ENCODE measurements around the gene KATNB1. TPM values are rescaled to one million over a fixed set of nuclear protein-coding genes. Genes with fewer than 3 reads are reported as not detected.

KATNB1 gene
- total RNA-seq, 2 experiments from 2014 or later, result 21.0 to 22.3 TPM

GRCh38 chr16:57694231-57694724, 41.3 kb upstream of the KATNB1 start:
- Mint-ChIP-seq H3K4me3 (no peak overlapping the region), H3K4me1 (ENCODE audit: low read depth) (peaks cover 15% of the 10 kb centered on the region), H3K27ac (no peak overlapping the region), H3K27me3 (no peaks in the 10 kb centered on the region), H3K36me3 (ENCODE audit: low read depth) (no peaks in the 10 kb centered on the region), H3K9me3 (no peaks in the 10 kb centered on the region)
- DNase-seq (no peak), ATAC-seq (ENCODE audit: poor library complexity) (no peak)
- no peaks in the 10 kb centered on the region for H3K27me3 ChIP-seq (ENCODE audit: control insufficient read depth in 1 of 2, insufficient read depth in 2 of 2, low read length in 2 of 2)
- ChIA-PET CTCF (no interaction called here), POLR2A (interaction anchor here (1.0 kb wide), 1 partner anchor 42 kb away, joined by 3 read pairs; the partner anchor contains the start of gene KATNB1)
- no peaks in the 10 kb centered on the region for H3K36me3 ChIP-seq (ENCODE audit: insufficient read depth, low read length)
- no peak for TF ChIP-seq CTCF (IDR thresholded peaks at IDR 0.05)
- H3K27ac ChIP-seq (ENCODE audit: low read depth in 1 of 2, low read length in 2 of 2), result no peak overlapping the region
- H3K9me3 ChIP-seq (ENCODE audit: control insufficient read depth in 1 of 2, insufficient read depth in 1 of 2, low read length in 2 of 2), result no peaks in the 10 kb centered on the region
- intact Hi-C loops (cut with DNase I, micrococcal nuclease), result no loop called here
- no peak overlapping the region for H3K4me3 ChIP-seq (ENCODE audit: low read length)
- peaks cover 19% of the 10 kb centered on the region for H3K4me1 ChIP-seq (ENCODE audit: insufficient read depth, low read length)

DNA sequence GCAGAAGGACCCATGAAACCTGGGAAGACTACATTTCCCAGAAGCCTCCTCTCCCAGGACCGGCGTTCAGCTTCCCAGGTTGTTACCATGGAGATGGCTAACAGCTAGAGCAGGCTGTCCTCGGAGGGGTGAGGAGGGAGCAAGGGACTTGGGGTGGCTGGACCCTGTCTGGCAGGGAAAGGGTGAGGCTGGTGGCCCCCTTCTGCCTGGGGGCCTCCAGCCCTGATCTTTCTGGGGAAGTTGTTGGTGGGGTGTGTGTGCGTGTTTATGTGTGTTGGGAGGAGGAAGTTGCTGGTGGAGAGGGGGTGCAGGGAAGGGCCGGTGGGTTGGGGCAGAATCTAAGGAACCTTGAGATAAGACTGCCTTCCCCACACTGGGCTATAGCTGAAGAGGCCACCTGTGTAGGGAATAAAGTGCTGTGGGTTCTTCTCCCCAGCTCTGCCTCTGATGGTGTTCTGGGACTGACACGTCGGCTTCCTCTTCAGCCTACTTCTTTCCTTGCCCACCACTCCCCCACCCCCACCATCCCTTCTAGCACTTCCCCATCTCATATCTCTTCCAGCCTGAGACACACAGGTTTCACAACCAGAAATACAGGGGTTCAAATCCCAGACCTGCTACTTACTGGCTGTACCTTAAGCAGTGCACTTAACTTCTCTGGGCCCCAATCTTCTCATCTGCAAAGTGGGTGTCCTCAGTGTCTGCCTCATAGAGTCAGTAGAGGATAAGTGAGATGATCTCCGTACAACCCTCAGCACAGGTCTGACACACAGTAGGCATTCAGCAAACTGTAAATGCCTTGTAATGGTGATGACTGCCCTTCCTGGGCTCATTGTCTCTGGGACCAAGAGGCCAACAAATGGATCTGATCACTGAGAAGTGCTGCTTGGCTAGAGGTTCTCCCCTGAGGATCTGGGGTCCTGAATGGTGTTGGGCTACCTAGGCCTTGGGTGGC, 40.6 kb upstream of the KATNB1 start, which contains the start of gene DRC7:
Gene DRC7 (plus strand): TSS at position 82 of the 955 bp plus-strand sequence. CDS start 3,144 bp downstream, outside the sequence.
- intact Hi-C loops (cut with DNase I, micrococcal nuclease), result no loop called here
- ChIA-PET CTCF (no interaction called here), POLR2A (interaction anchor here (1.0 kb wide), 1 partner anchor 41 kb away, joined by 3 read pairs; the partner anchor contains the start of gene KATNB1)
- ATAC-seq (ENCODE audit: poor library complexity) (no peak), DNase-seq (peak in 4 of 14 experiments; percentile 23 to 63 (median 46))
- TF ChIP-seq CTCF (IDR thresholded peaks at IDR 0.05), result no peak
- H3K4me1 Mint-ChIP-seq (ENCODE audit: low read depth), result peaks cover 8% of the 10 kb centered on the region
- Histone ChIP-seq H3K4me3 (ENCODE audit: low read length) (no peak within 1 kb of the TSS), H3K9me3 (ENCODE audit: control insufficient read depth in 1 of 2, insufficient read depth in 1 of 2, low read length in 2 of 2) (no peaks in the 10 kb centered on the region), H3K4me1 (ENCODE audit: insufficient read depth, low read length) (peaks cover 12% of the 10 kb centered on the region), H3K27me3 (ENCODE audit: control insufficient read depth in 1 of 2, insufficient read depth in 2 of 2, low read length in 2 of 2) (no peaks in the 10 kb centered on the region), H3K27ac (ENCODE audit: low read depth in 1 of 2, low read length in 2 of 2) (no peak within 1 kb of the TSS), H3K36me3 (ENCODE audit: insufficient read depth, low read length) (no peaks in the 10 kb centered on the region)
- no peaks in the 10 kb centered on the region for H3K9me3 Mint-ChIP-seq
- H3K27me3 Mint-ChIP-seq, result no peaks in the 10 kb centered on the region
- H3K36me3 Mint-ChIP-seq (ENCODE audit: low read depth), result no peaks in the 10 kb centered on the region
- no peak within 1 kb of the TSS for H3K27ac Mint-ChIP-seq
- H3K4me3 Mint-ChIP-seq, result no peak within 1 kb of the TSS

GRCh38 chr16:57695680-57696069, 39.9 kb upstream of the KATNB1 start:
- POLR2A ChIA-PET, result no interaction called here
- H3K27me3 ChIP-seq (ENCODE audit: control insufficient read depth in 1 of 2, insufficient read depth in 2 of 2, low read length in 2 of 2), result no peaks in the 10 kb centered on the region
- Mint-ChIP-seq H3K4me1 (ENCODE audit: low read depth) (peaks cover 5% of the 10 kb centered on the region), H3K36me3 (ENCODE audit: low read depth) (no peaks in the 10 kb centered on the region), H3K27me3 (no peaks in the 10 kb centered on the region), H3K4me3 (no peak overlapping the region), H3K27ac (no peak overlapping the region), H3K9me3 (no peaks in the 10 kb centered on the region)
- ATAC-seq (ENCODE audit: poor library complexity), result no peak
- no peaks in the 10 kb centered on the region for H3K36me3 ChIP-seq (ENCODE audit: insufficient read depth, low read length)
- intact Hi-C loops (cut with DNase I, micrococcal nuclease), result no loop called here
- H3K27ac ChIP-seq (ENCODE audit: low read depth in 1 of 2, low read length in 2 of 2), result no peak overlapping the region
- DNase-seq, result no peak
- peaks cover 5% of the 10 kb centered on the region for H3K4me1 ChIP-seq (ENCODE audit: insufficient read depth, low read length)
- CTCF ChIA-PET, result no interaction called here
- no peak for TF ChIP-seq CTCF (IDR thresholded peaks at IDR 0.05)
- no peaks in the 10 kb centered on the region for H3K9me3 ChIP-seq (ENCODE audit: control insufficient read depth in 1 of 2, insufficient read depth in 1 of 2, low read length in 2 of 2)
- H3K4me3 ChIP-seq (ENCODE audit: low read length), result no peak overlapping the region

All from CD4-positive, alpha-beta T cell (primary cell).